HG02981 (cell line): ENCODE measurements around the gene CHI3L1.

Experiments used
- ATAC-seq: cut with Tn5 transposase; IDR thresholded peaks from one replicate; pipeline ENCODE4 v1.9.1; 2021; ENCODE audit warnings: mild to moderate bottlenecking, moderate library complexity; ENCODE audit not compliant: unreplicated experiment

Gene CHI3L1

DNA sequence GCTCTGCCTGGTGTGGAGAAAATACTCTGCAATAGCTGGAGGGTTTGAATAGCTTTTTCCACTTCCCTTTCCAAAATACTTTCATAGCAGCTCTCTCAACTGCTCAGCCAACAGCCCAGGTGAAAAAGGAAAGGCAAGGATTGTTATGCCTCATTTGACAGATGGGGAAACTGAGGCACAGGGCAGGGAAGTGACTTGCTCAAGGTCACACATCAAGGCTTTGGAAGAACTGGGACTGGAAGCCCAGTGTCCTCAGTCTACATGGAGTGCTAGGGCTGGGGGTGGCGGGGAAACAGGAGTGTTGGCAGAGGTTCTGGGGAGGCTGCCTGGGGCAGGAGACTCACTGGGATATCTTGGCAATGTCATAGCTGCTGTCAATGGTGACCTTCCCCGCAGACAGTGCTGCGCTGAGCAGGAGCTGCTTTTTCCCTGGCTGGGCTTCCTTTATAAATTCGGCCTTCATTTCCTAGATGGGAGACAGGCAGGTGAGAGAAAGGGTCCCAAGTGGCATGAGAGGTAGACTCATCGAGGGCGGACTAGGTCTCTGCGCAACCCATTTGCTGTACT is 4.0 kb downstream of the CHI3L1 start:
- no peak for ATAC-seq

DNA sequence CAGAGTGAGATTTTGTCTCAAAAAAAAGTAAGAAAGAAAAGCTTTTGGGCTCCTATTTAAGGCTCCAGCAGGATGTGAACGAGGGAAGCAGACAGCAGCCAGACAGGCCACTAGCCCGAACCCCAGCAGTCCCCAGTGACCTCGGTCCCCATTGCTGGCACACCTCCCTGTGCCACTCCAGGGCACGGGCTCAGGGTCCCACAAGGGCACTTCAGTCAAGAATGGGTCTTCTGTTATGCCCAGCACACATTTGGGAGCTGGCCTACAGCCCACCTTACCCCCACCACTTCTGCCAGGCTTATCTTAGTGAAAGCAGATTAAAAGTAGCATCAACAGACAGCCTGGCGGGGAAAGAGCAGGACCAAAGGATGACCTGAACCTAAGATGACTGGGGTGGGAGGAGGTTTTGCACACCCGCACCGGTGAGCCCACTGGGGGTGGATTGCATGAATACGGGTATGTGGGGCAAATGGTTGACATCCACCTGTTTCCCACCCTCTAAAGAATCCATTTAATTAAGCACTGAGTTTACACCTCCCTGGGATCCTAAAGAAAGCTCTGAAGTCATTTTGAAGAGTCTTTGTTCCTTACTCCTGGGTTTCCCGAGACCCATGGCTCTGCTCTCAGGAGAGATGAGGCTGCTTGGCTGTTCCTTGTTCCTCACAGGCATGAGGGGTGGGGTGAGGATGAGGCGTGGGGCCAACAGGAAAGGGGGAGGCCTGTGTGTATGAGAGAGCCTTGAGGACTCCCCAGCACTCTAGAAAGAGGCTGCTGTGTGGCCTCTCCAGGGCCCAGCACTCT is 4.7 kb downstream of the CHI3L1 start:
- ATAC-seq = no peak

DNA sequence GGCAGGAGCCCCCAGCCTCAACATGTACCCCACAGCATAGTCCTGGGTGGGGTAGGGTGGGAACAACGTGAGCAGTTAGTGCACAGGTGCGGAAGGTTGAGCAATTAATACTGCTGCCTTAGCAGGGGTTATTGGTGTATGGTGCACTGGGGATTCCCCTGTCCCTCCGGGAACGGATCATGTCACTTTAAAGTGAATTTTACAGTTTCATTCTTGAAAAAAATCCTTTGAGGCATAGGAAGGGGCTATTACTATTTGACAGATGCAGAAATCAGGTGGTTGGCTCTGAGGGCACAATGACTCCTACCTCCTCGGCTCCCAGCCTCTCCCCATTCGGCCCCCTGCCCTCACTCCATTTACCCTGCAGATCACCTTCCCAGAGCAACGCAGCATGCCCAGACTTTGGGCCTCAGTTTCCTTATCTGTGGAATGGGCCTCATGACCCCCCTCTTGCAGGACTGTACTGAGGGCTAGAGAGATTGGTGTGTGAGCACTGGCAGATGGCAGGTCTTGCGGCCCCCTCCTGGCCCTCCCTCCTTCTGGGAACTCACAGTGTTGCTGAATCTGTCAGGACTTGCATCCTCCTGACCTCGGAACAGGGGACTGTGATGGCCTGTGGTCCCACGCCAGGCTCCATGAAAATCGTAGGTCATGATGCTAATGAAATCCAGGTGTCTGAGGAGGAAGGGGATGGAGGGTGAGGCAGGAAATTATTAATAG is 5.7 kb downstream of the CHI3L1 start:
- ATAC-seq = no peak

DNA sequence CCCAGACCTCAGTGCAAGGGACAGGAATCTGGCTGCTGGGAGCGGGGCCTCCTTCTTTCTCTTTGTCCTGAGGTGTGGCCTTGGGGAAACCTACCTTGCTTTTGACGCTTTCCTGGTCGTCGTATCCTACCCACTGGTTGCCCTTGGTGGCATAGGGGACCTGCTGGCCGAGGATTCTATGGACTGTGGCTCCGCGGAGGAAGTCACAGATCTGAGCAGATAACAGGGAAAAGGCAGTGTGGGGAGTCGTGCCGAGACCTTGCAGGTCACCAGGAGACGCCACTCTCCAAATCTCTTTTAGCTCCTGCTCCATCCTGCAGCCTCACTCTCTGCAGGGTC is 6.9 kb downstream of the CHI3L1 start:
- no peak for ATAC-seq

DNA sequence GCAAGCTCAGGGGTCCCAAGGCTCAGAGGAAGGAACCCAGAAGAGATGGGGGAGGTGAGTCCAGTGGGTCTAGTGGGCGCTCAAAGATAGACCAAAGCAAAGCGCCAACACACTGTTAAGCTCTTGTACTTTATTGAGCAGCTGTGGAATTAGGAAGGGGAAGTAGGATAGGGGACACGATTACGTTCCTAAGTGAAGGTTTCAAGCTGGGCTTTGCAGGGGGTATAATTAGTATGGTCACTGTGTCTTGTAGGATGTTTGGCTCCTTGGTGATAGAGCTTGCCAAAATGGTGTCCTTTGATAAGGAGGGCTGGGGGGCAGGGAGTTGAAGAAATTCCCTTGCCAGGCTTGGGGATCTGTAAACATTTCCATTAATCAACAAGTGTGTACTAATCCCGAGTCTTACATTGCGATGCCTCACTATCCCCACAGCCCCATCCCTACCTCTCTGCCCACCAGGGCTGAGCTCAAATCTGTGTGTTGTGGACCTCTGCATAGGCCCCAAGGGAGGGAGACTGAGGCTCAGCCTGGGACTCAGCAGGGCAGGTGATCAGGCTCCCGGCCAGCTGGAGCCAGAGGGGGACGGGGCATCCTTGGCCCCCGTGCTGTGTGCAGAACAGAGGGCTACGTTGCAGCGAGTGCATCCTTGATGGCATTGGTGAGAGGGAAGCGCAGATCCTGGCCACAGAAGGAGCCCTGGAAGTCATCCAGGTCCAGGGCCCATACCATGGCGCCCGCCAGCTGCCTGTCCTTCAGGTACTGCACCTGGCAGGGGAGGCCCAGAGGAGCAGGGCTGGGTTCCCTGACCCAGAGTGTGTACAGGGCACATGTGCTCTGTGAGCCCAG is 7.5 kb downstream of the CHI3L1 start:
- no peak for ATAC-seq

DNA sequence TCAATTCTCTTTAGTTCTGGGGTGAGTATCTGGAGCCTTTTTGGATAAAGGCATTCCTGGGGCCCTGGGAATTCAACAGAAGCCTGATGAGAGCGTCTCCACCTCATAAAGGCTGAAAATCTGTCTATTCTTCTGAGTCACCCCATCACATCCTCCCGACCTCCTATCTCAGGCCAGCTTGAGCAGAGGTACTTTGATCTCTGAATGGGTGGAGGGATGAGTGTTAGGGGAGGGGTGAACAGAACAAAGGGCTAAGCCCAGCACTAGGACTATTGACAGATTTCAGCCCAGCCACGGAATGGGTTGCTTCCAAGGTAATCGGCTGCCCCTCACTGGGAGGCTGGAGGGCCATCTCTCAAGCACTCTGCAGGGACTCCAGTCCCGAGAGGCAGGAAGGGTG is 8.4 kb downstream of the CHI3L1 start:
- no peak for ATAC-seq

DNA sequence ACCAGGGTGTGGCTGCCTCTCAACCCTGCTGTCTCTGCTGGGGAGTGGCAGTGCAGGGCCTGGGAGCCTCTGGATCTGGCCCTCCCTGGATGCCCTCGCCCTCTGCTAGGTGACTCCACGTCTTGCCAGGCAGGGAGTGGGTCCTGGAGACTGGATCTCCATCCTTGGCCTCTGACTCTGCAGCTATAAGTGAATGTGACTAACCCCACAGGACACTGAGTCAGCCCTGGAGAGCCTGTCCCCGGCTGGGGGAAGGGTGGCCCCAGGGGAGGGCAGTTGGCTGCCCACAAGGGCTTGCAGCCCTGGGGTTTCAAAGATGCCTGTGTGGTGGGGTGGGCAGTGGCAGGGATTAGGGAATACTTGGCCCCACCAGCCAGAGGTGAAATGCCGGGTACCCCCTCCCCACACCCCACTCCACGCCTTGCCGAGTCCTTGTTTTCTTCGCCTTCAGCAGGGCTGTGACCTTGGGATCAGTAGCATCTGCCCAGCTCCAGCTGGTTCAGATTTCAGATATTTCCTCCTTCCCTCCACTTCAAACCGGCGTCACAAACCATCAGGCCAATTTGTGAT is 8.9 kb downstream of the CHI3L1 start:
- ATAC-seq = no peak

DNA sequence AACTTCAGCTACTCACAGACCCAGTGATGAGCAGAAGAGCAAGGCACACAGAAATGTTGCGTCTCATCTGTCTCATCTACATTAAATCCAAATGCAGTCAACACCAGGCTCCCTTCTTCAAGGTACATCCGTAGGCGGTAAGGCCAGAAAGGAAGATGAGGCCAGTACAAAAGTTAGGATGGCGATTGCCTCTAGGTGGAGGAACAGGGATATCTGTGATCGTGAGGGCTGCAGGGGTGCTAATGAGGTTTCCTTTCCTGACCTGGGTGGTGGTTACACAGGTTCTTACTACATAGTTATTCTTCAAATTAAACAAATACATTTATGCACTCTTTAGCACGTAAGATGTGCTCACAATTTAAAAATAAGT is 9.5 kb downstream of the CHI3L1 start:
- ATAC-seq = no peak

DNA sequence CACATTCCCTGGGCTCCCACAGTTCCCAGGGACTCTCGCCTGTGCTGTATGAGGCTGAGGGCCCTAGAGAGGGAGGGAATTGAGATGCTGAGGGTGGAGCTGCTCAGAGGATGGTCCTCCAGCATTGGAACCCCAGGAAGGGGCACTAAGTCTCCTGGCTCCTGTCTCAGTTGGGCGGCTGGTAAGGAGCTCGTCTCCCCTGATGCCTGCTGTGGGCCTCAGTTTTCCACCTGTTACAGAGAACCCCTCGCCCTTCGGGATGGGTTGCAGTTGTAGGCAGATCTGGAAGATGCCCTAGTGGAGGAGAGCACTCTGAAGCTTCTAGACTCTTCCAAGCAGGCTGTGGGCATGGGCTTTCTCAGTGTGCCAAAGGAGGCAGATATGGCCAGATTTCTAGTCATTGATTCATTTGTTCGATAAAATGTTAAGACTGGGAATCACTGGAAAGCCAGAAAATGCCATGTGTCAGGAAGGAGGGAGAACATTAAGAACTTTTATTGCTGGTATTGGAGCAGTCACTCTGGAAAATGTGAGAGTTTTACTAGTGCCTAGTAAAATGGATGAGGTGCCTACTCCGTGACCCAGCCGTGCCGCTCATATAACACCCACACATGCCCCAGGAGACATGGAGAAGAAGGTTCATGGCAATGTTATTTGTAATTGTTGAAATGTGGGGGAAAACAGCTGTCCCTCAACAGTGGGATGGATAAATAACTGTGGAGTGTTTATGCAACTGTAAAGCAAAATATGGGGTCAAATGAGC is 10.1 kb downstream of the CHI3L1 start:
- ATAC-seq = no peak

DNA sequence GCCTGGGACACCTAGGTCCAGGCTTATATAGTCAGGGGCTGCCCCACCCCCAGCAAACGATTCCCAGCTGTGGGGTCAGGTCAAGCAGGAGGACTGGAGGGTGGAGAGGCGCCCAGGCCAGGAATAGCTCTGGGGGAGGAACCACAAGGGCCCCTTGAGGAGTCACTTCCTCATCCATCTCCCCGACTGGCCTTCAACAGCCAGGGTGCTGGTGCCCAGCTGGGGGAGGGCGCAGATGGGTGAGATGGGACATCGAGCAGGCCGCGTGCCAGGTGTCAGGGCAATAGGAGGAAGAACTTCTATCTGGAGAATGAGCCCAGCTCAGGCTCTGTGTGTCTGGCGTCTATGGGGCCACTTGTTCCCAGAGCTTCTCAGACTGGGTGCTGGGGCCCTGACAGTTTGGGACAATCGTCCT is 10.7 kb downstream of the CHI3L1 start:
- no peak for ATAC-seq

DNA sequence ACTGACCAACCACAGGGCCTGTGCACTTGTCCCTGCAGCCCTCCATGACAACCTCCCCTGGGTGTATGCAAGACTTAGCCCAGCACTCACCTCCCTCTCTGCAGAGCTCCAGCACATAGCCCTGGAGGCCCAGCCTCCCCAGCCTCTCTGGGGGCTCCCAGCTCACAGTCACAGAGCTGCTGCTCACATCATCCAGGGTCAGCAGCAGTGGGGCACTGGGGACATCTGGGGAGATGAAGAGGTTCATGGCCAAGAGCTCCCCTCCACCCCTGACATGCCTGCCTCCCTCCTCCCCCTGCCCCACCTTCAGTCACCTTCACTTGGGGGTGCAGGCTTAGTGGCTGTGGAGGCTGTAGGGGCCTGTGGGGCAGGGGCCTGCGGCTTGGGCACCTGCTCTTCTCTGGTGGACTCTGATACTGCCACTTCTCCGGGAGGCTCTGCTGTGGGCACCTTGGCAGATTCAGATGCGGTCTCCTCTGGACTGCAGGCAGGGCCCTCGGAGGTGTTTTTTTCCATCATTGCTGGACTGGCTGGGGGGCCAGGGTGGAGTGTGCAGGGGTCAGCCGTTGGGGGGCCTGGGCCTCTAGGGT is 11.2 kb downstream of the CHI3L1 start, which contains the start of gene MYBPH:
TSS of gene MYBPH (minus strand) at position 590 of the 590 bp plus-strand sequence. CDS start at position 519, 71 bp downstream.
- ATAC-seq = no peak

DNA sequence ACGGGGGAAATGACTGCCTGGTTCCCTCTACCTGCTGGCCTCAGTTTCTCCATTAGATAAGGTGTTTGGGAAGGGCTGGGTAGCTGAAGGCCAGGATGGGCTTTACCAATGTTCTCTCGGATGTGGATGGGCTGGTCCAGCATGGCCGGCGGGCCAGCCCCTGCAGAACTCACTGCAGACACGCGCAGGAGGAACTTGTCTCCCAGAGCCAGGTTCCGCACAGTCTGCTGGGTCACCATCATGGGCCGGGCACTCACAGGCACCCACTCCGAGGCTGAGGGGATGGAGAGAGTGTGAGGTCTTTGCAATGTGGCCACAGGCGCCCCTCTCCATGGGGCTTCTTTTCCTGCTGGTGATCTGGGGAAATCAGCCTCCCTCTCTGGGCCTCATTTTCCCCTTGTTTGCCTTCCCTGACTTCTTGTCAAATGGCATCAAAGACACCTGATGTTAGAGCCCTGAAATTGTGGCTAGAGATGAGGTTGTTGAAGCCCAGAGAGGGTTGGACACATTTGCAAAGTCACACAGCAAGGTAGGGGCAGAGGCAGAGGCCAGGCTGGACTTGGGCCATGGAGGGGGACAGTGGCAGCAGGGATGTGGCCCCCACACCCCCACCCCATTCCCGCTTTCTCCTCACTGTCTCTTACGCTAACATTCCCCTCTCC is 12.0 kb downstream of the CHI3L1 start:
- no peak for ATAC-seq

DNA sequence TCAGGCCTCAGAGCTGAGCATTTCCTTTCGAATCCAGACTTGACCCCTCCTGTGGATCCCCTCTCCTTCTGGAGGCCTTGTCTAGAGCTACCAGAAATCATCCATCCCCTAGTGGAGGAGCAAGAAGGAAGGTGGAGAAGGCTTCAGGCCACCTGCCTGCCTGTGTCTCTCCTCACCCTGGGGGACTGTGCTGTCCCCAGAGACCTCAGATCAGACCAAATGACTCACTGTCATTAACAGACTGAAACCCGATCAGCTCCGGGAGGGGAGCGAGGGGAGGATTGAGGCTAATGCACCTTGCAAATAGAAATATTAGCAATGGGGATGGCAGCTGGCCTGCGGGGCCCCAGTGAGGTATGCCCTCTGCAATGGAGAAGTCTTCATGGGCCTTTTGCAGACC is 12.9 kb downstream of the CHI3L1 start:
- ATAC-seq = peak; percentile 87

DNA sequence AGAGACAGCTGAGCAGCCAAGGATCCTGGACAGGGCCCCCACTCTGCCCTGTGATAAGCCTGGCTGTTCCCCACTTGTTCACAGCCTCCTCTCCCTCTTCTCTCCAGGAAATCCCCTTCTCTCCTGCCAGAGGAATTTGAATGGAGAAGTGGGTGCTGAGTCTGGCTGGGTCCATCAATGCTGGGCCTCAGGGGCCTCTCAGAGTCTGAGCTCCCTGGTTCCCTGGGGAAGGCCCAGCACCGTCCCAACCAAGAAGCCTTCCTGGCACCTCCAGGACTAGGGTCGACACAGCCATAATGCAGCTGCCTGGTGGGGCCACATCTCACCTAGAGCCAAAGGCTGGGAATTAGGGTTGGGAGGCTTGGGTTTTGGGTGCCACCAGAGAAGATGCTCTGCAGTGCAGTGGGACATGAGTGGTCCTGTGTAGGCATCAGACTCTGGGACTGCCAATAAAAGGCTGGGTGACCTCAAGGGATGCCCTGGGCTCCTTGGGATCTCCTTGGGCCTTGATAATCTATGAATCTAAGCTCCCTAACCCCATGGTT is 13.4 kb downstream of the CHI3L1 start:
- no peak for ATAC-seq

DNA sequence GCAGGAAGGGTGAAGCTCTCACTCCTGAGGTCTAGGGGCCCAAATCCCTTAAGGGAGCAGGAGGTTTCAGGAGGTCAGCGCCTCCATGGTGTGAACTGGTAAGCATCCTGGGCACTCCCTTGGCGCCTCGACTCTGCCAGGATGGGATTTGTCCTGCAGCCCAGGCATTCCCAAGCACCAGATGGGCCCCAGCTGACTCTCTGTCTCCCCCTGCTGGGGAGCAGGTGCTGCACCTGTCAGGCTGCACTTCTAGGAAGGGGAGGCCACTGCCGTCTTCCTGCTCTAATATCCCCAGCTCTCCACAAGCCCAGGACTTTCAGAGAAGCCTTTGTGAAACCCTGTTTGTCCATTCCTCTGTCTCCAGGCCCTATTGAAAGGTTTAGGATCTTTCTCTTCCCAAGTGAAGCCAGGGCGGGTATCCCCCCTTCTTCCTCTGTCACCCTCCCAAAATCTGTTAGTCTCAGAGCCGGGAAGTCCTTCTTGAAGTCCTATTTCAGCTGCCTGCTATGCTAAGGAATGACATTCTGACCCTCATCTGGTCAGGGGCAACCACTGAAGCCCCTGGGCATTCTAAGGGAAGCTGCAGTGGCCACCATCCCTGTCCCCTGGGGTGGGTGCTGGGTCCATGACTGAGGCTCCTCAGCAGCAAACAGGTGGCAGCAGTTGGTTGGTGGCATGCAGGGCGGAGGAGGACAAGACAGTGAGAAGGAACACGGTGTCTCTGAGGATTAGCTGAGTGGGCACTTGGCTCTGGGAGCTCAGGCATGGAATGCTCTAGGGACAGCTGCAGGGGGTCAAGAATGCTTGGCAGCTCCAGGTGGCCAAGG is 14.1 kb downstream of the CHI3L1 start:
- no peak for ATAC-seq

DNA sequence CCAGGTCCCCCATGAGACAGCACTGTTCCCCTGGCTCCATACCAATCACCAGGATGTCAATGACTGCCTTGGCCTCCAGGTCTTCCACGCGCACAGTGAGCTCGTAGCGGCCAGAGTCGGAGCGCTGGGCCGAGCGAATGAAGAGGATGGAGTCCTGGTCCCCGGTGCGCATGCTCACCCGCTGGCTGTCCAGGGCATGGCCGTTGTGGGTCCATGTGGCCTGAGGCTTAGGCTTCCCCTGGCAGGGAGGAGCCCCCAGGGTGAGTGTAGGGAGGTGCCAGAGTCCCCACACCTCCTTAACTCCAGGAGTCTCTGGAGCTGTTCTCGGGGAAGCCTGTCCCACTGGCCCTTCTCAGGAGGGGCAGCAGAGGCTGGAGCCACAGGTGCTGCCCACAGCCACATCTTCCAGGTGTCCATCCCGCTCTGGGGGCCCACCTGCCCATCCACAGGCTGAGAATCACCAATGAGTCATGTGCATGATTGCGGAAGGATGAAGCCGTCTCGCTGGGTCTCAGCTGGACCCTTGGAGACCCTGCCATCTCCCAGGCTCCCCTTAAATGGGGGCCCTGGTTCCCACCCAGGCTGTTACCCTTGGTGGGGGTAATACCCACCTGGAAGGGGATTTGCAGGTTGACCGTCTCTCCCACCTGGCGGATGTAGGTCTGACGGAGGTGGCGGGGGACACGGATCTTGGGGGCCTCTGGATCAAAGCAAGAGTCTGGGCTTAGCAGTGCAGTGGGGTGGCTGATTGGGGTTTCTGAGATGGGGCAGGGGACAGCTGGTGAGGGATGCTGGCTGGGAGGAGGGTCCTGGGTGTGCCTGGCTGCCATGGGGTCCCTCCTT is 14.9 kb downstream of the CHI3L1 start:
- ATAC-seq = no peak

DNA sequence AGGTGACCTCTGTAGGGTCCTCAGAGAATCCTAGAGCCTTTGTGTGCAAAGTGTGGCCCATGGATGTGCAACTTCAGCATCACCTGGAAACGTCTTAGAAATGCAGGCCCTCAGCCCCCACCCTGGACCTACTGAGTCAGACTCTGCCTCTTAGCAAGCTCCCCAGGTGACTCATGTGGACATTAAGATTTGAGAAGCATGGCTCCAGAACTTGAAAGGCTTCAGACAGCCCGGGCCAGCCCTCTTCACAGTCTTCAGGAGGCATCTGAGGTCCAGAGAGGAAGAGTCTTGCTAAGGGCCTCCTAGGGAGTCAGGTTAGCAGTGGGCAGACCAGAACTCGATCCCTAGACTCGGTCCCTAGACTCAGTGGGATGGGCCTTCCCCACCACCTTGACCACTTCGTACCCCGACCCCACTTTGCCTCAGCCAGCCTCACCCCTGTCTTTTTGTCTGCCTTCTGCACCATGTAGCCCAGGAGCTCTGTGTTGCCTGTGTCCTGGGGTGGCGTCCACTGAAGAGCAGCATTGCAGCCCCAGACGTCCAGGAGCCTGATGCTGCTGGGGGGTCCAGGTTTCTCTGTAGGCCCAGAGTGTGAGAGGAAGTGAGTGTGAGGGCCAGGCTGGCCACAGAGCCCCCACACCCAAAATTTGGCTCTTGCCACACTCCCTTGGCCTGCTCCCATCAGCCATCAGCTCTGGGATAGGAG is 15.7 kb downstream of the CHI3L1 start:
- ATAC-seq = no peak
